ENCODE data around the gene SIGLEC11.
A peak's percentile ranks its signal among the peaks of the same experiment; 100 is the strongest.
"Not testable (repeated sequence)": the region's sequence is repeated elsewhere in the genome, so short reads cannot be mapped to it uniquely, and the experiment has no call there.

The SIGLEC11 gene

DNA sequence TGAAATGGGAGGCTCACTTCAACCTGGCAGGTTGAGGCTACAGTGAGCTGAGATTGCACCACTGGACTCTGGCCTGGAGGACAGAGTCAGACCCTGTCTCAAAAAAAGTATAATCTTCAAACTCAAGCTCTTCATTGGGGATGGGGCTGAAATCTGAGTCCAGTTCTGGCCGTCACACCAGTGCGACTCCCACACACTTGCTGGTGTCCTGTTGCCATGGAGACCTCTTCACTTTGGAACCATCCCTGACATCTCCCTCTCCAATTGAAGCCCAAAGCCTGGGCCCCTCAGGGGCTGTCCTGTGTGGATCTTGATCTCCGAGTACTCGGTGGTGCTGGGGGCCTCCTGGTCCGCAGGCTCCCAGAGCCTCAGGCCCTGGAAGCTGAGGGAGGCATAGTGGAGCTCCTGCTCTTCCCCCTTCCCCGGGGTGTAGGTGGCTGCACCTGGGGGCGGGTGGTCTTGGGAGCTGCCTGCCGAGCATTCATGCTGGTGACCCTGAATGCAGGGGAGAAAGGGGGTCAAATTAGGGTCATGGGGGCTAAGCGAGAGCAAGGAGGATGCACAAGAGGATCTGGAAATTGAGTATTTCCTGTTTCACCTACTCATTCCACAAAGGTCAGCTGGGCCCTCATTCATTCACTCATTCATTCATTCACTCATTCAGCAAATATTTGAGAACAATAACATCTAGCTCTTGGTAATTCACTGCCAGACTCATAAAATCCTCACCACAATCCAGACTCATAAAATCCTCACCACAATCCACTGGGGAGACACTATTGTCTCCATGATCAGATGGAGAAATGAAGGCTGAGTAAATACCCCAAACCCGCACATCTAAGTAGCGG is 11.0 kb downstream of the SIGLEC11 start:
- Histone ChIP-seq H3K27ac (ENCODE audit: low read depth, low read length) (no peak overlapping the region), H3K4me1 (ENCODE audit: insufficient read depth, low read length) (peaks cover 12% of the 10 kb centered on the region), H3K36me3 (ENCODE audit: insufficient read depth, low read length) (no peaks in the 10 kb centered on the region), H3K27me3 (ENCODE audit: insufficient read depth, low read length) (no peaks in the 10 kb centered on the region), H3K9me3 (ENCODE audit: insufficient read depth, low read depth, low read length) (no peaks in the 10 kb centered on the region), H3K9ac (ENCODE audit: low read depth, low read length) (no peak overlapping the region), H3K4me3 (ENCODE audit: low read length) (no peak overlapping the region)
- WGBS = 84% methylated on average over 11 of the region's 11 CpGs

DNA sequence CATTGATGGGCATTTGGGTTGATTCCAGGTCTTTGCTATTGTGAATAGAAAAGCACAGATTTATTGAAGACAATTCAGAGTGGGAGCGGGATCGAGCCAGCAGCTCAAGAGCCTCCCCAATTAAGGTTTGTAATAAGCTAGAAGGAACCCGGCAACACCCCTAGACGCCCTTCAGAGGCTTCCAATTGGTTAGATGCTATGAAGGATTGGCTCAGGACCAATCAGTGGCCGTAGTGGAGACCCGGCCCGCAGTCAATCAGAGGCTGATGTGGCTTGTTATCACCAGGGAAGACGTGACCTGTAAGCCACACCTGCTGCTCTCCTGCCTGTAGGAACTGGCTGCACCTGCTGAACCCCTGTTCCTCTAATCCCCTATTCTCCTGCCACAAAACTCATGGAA is 14.6 kb downstream of the SIGLEC11 start:
- no peaks in the 10 kb centered on the region for H3K27me3 ChIP-seq (ENCODE audit: insufficient read depth, low read length)

DNA sequence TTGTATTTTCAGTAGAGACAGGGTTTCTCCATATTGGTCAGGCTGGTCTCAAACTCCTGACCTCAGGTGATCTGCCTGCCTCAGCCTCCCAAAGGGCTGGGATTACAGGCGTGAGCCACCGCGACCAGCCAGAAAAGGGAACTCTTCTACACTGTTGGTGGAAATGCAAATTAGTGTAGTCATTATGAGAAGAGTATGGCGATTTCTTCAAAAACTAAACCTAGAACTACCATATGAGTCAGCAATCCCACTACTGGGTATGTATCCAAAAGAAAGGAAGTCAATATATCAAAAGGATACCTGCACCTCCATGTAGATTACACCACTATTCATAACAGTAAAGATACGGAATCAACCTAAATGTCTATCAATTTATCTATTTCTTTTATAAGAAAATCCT is 16.4 kb downstream of the SIGLEC11 start:
- not testable (repeated sequence) for H3K4me3 ChIP-seq (ENCODE audit: low read length); H3K9me3 ChIP-seq (ENCODE audit: insufficient read depth, low read depth, low read length); H3K27me3 ChIP-seq (ENCODE audit: insufficient read depth, low read length); H3K27ac ChIP-seq (ENCODE audit: low read depth, low read length); H3K9ac ChIP-seq (ENCODE audit: low read depth, low read length); H3K4me1 ChIP-seq (ENCODE audit: insufficient read depth, low read length); H3K36me3 ChIP-seq (ENCODE audit: insufficient read depth, low read length)
- WGBS = 89% methylated on average over 4 of the region's 5 CpGs

More for the DNA sequence above, 14.6 kb downstream of the SIGLEC11 start:
- 87% methylated on average over 8 of the region's 8 CpGs for WGBS
- no peak overlapping the region for H3K27ac ChIP-seq (ENCODE audit: low read depth, low read length)
- H3K9ac ChIP-seq (ENCODE audit: low read depth, low read length) = no peak overlapping the region
- no peaks in the 10 kb centered on the region for H3K36me3 ChIP-seq (ENCODE audit: insufficient read depth, low read length)
- no peak overlapping the region for H3K4me3 ChIP-seq (ENCODE audit: low read length)
- H3K4me1 ChIP-seq (ENCODE audit: insufficient read depth, low read length) = no peaks in the 10 kb centered on the region
- H3K9me3 ChIP-seq (ENCODE audit: insufficient read depth, low read depth, low read length) = no peaks in the 10 kb centered on the region

DNA sequence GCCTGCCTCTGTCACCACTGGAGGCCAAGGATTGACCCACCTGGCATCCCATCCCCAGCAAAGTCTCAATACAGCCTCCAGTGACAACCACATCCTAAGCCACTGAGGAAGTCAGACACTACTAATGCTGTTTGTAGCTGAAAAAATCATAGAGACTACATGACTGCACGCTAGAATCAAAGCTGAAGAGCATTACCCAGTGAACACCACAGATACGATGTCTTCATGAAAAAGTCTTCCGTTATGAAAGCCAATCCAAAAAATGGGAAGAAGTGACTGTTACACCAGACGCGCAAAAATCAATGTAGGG is 20.5 kb downstream of the SIGLEC11 start:
- H3K36me3 ChIP-seq (ENCODE audit: insufficient read depth, low read length) = no peaks in the 10 kb centered on the region
- H3K4me3 ChIP-seq (ENCODE audit: low read length) = no peak overlapping the region
- H3K27ac ChIP-seq (ENCODE audit: low read depth, low read length) = no peak overlapping the region
- no peaks in the 10 kb centered on the region for H3K27me3 ChIP-seq (ENCODE audit: insufficient read depth, low read length)
- WGBS = 96% methylated on average over 5 of the region's 5 CpGs
- no peak overlapping the region for H3K9ac ChIP-seq (ENCODE audit: low read depth, low read length)
- no peaks in the 10 kb centered on the region for H3K9me3 ChIP-seq (ENCODE audit: insufficient read depth, low read depth, low read length)
- H3K4me1 ChIP-seq (ENCODE audit: insufficient read depth, low read length) = no peaks in the 10 kb centered on the region

DNA sequence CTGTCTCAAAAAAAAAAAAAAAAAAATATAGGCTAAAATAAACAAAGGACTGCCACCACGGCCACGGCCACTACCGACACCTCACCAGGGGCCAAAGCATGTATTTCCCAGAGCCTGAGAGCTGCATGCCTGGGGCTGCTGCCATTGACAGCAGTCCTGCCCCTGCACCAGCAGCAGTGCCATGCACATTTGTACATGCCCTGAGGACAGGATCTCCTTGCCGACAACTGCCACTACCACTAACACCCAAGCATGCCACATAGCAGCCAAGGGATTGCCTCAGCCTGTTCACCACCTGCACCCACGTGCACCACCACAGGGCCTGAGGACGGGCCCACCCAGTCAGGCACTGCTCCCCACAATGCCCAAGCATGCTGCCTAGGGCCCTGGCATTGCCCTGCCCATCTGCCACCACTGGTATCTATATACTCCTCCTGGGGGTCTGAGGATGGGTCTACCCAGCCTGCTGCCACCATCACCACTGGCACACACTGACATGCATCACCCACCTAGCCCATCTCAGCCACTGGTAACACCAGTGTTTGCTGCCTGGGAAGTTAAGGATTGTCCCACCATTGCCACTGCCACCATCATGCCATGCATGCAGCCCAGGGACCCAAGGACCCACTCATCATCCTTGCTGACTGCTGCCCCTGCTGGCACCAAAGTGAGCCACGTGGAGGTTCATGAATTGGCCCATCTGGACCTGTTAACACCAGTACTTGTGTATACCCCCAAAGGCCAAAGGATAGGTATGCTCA is 21.1 kb downstream of the SIGLEC11 start:
- Histone ChIP-seq H3K9me3 (ENCODE audit: insufficient read depth, low read depth, low read length) (no peaks in the 10 kb centered on the region), H3K27ac (ENCODE audit: low read depth, low read length) (no peak overlapping the region), H3K9ac (ENCODE audit: low read depth, low read length) (no peak overlapping the region), H3K36me3 (ENCODE audit: insufficient read depth, low read length) (no peaks in the 10 kb centered on the region), H3K4me3 (ENCODE audit: low read length) (no peak overlapping the region), H3K4me1 (ENCODE audit: insufficient read depth, low read length) (no peaks in the 10 kb centered on the region), H3K27me3 (ENCODE audit: insufficient read depth, low read length) (no peaks in the 10 kb centered on the region)
- 82% methylated on average over 7 of the region's 7 CpGs for WGBS

GRCh38 chr19:49938662-49939061 is 22.3 kb downstream of the SIGLEC11 start:
- Histone ChIP-seq H3K27ac (ENCODE audit: low read depth, low read length) (no peak overlapping the region), H3K9ac (ENCODE audit: low read depth, low read length) (no peak overlapping the region), H3K4me1 (ENCODE audit: insufficient read depth, low read length) (no peaks in the 10 kb centered on the region), H3K36me3 (ENCODE audit: insufficient read depth, low read length) (no peaks in the 10 kb centered on the region), H3K4me3 (ENCODE audit: low read length) (no peak overlapping the region), H3K27me3 (ENCODE audit: insufficient read depth, low read length) (no peaks in the 10 kb centered on the region), H3K9me3 (ENCODE audit: insufficient read depth, low read depth, low read length) (no peaks in the 10 kb centered on the region)
- 88% methylated on average over 4 of the region's 4 CpGs for WGBS

DNA sequence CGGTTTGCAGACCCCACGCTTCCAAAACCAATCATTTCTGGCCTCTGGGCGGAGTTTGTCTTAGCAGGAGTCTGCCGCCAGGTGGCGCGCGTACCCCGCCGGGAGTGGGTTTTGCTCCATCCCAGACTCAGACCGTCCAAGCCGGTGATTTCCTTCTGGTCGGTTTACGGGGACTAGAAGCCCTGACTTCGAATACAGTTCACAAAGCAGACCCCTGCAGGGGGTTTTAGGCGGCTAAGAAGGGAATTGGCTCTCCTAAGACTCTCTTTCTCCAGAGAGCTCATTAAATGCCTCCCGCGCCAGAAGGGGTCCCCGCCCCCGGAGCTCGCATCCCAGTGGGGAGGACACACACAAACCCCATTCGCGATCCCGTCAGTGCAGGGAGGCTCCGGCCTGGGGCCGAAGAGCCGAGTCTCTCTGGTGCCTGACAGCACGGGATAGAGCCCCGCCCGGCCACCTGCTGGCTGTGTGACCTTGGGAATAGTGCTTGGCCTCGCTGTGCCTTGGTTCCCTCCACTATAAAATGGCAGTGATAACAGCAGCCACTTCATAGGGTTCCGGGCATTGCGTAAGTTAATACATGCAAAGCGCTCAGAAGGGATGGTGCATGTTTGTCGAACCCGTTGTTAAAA is 23.1 kb downstream of the SIGLEC11 start:
- Histone ChIP-seq H3K9me3 (ENCODE audit: insufficient read depth, low read depth, low read length) (no peaks in the 10 kb centered on the region), H3K9ac (ENCODE audit: low read depth, low read length) (no peak overlapping the region), H3K4me1 (ENCODE audit: insufficient read depth, low read length) (no peaks in the 10 kb centered on the region), H3K27me3 (ENCODE audit: insufficient read depth, low read length) (no peaks in the 10 kb centered on the region), H3K4me3 (ENCODE audit: low read length) (peak overlapping the region; percentile 30), H3K36me3 (ENCODE audit: insufficient read depth, low read length) (no peaks in the 10 kb centered on the region; the same call in 1 of the 2 replicates), H3K27ac (ENCODE audit: low read depth, low read length) (no peak overlapping the region)
- WGBS = 21% methylated on average over 35 of the region's 35 CpGs

GRCh38 chr19:49936549-49936948 is 24.4 kb downstream of the SIGLEC11 start:
- WGBS = 84% methylated on average over 5 of the region's 5 CpGs
- Histone ChIP-seq H3K9me3 (ENCODE audit: insufficient read depth, low read depth, low read length) (no peaks in the 10 kb centered on the region), H3K36me3 (ENCODE audit: insufficient read depth, low read length) (no peaks in the 10 kb centered on the region; the same call in 1 of the 2 replicates), H3K4me1 (ENCODE audit: insufficient read depth, low read length) (no peaks in the 10 kb centered on the region), H3K9ac (ENCODE audit: low read depth, low read length) (no peak overlapping the region), H3K27me3 (ENCODE audit: insufficient read depth, low read length) (no peaks in the 10 kb centered on the region), H3K27ac (ENCODE audit: low read depth, low read length) (no peak overlapping the region), H3K4me3 (ENCODE audit: low read length) (no peak overlapping the region)

- Histone ChIP-seq H3K9me3 (ENCODE audit: insufficient read depth, low read depth, low read length) (no peaks in the 10 kb centered on the region), H3K9ac (ENCODE audit: low read depth, low read length) (no peak overlapping the region), H3K27me3 (ENCODE audit: insufficient read depth, low read length) (no peaks in the 10 kb centered on the region), H3K36me3 (ENCODE audit: insufficient read depth, low read length) (no peaks in the 10 kb centered on the region; the same call in 1 of the 2 replicates), H3K4me1 (ENCODE audit: insufficient read depth, low read length) (no peaks in the 10 kb centered on the region), H3K4me3 (ENCODE audit: low read length) (no peak overlapping the region), H3K27ac (ENCODE audit: low read depth, low read length) (no peak overlapping the region)
- 89% methylated on average over 8 of the region's 8 CpGs for WGBS
These were observed 27.3 kb downstream of the SIGLEC11 start for GRCh38 chr19:49933643-49934042.

DNA sequence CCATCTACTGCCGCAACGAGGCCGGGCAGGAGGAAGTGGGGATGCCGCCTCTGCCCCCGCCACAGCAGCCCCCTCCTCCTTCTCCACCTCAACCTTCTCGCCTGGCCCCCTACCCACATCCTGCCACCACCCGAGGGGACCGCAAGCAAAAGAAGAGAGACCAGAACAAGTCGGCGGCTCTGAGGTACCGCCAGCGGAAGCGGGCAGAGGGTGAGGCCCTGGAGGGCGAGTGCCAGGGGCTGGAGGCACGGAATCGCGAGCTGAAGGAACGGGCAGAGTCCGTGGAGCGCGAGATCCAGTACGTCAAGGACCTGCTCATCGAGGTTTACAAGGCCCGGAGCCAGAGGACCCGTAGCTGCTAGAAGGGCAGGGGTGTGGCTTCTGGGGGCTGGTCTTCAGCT is 28.2 kb downstream of the SIGLEC11 start:
- H3K36me3 ChIP-seq (ENCODE audit: insufficient read depth, low read length) = peaks cover 2% of the 10 kb centered on the region
- no peak overlapping the region for H3K4me3 ChIP-seq (ENCODE audit: low read length)
- H3K27me3 ChIP-seq (ENCODE audit: insufficient read depth, low read length) = no peaks in the 10 kb centered on the region
- H3K9ac ChIP-seq (ENCODE audit: low read depth, low read length) = no peak overlapping the region
- H3K27ac ChIP-seq (ENCODE audit: low read depth, low read length) = no peak overlapping the region
- no peaks in the 10 kb centered on the region for H3K9me3 ChIP-seq (ENCODE audit: insufficient read depth, low read depth, low read length)
- H3K4me1 ChIP-seq (ENCODE audit: insufficient read depth, low read length) = 0 out of 2 replicates have a peak, but pooled peaks cover 3% of the 10 kb centered on the region
- 97% methylated on average over 25 of the region's 25 CpGs for WGBS

- 92% methylated on average over 5 of the region's 5 CpGs for WGBS
- Histone ChIP-seq H3K9ac (ENCODE audit: low read depth, low read length) (no peak overlapping the region), H3K36me3 (ENCODE audit: insufficient read depth, low read length) (peaks cover 9% of the 10 kb centered on the region), H3K9me3 (ENCODE audit: insufficient read depth, low read depth, low read length) (no peaks in the 10 kb centered on the region), H3K4me1 (ENCODE audit: insufficient read depth, low read length) (0 out of 2 replicates have a peak, but pooled peaks cover 7% of the 10 kb centered on the region), H3K27me3 (ENCODE audit: insufficient read depth, low read length) (no peaks in the 10 kb centered on the region), H3K27ac (ENCODE audit: low read depth, low read length) (no peak overlapping the region), H3K4me3 (ENCODE audit: low read length) (no peak overlapping the region)
These were observed 28.9 kb downstream of the SIGLEC11 start for GRCh38 chr19:49932041-49932451.

Data from HUES64 (cell line).